DMS 273 treated with DMSO at 0.1 percent for 48 hours (cell line): ENCODE measurements around the gene NELFE.

Experiments used
- DNase-seq: peaks from one replicate; lab custom pipeline; 2025; lab: John Stamatoyannopoulos, UW

The NELFE gene

DNA sequence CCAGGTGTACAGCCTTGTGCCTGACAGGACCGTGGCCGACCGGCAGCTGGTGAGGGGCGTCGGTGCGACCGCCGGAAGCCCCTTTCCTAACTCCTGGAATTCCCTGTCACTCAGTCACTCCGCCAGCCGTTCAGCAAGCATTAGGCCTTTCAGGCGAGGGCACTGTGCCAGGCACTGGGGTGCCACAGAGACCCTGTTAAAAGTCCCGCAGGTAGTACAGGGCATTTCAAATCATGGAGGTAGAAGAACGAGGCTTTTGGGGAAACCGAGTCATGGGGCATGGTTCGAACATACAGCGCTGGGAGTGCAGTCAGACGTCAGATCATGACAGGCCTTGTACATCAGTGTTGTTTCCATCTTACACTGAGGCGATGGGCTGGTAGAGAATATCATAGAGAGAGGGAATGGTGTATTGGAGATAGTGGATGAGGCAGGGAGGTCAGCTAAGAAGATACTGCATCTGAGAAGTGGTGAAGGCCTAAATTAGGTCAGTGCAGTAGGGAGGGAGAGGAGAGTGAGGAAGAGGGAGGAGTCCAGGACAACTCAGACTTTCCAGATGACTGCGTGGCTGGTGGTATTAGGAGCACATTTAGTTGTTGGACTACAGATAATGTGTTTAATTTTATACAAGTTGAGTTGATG is 14.1 kb upstream of the NELFE start:
- no peak for DNase-seq

- peak; percentile 95 for DNase-seq
Measured at GRCh38 chr6:31971993-31972708, 13.4 kb upstream of the NELFE start, which contains the start of gene DXO. DXO (minus strand) TSS chr6:31972138; CDS start chr6:31971675, 463 bp downstream.

- DNase-seq, result no peak
Measured at GRCh38 chr6:31971279-31971992, 12.7 kb upstream of the NELFE start.

GRCh38 chr6:31970604-31971271 is 12.0 kb upstream of the NELFE start:
- DNase-seq, result no peak

DNA sequence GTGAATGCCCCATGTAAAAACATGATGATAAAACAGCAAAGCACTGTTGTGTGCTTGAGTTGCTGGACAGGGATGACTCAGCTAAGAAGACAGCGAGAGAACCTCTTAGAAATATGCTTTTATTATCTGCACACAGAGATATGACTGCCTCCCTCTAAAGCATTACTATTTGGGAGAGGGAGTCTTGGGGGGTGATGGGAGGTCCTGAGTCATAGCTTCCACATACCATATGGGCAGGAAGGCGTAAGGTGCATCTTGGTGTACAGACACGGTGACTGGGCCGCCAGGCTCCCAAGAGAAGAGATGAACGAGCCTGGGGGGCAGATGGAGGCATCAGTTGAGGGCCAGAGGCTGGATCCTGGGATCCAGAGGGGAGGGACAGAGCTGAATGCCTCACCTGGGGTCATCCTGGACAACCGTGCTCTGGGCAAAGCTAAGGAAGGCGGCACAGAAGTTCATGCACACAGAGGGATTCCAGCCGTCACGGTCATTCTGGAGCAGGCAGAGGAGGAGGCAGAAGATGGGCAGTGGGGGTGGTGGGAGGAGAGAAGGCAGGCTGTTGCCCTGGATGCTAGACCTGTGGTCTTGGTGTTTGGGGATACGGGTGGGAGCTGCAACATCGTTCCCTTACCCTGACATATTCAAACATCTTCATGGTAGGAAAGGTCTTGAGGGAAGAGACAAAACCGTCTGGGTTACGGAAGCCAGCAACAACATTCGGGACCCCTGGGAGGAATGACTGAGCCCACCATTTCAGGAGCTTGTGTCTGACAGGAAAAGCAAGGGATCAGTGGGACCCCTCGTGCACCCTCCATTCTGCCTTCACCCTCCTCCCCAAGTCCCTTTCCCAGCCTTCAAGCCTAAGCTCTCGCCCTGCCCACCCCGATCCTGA is 11.2 kb upstream of the NELFE start:
- no peak for DNase-seq

DNA sequence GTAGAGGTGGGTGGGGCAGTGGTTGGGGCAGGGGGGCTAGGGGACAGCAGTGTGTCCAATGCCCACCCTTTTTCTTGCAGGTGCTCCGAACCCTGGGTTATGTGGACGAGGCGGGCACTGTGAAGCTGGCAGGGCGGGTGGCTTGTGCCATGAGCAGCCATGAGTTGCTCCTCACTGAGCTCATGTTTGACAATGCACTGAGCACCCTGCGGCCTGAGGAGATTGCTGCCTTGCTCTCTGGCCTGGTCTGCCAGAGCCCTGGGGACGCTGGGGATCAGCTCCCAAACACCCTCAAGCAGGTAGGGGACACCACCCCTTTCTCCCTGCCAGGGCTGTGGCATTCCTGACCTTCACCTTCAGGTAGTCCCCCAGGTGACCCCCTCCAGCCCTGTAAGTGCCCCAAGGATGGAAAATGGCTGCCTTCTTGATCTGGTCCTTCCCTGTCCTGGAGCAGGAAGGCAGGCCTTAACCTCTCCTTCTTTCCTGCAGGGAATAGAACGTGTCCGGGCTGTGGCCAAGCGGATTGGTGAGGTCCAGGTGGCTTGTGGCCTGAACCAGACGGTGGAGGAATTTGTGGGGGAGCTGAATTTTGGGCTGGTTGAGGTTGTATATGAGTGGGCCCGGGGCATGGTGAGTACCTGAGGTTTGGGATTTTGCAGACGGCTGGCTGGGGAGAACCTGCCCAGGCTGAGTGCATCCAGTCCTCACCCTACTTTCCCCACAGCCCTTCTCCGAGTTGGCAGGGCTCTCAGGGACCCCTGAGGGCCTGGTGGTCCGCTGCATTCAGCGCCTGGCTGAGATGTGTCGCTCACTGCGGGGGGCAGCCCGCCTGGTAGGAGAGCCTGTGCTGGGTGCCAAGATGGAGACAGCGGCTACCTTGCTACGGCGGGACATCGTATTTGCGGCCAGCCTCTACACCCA is 10.3 kb upstream of the NELFE start:
- no peak for DNase-seq

GRCh38 chr6:31968326-31968725 is 9.6 kb upstream of the NELFE start:
- no peak for DNase-seq

- no peak for DNase-seq
Measured at GRCh38 chr6:31967926-31968320, 9.2 kb upstream of the NELFE start.

GRCh38 chr6:31966997-31967925 is 8.5 kb upstream of the NELFE start:
- DNase-seq, result no peak

- DNase-seq, result no peak
Measured at GRCh38 chr6:31966506-31966905, 7.7 kb upstream of the NELFE start.

DNA sequence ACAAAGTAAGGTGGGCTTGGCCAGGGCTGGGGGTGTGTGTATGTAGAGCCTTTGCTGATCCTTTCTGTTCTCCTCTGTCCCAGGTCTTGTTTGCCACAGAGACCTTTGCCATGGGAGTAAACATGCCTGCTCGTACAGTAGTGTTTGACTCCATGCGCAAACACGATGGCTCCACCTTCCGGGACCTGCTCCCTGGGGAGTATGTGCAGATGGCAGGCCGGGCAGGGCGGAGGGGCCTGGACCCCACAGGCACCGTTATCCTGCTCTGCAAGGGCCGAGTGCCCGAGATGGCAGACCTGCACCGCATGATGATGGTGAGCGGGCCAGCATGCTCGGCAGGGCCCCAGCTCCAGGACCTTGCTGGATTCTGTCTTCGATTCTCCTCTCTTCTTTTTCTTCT is 6.9 kb upstream of the NELFE start:
- DNase-seq, result no peak

- DNase-seq, result no peak
Measured at GRCh38 chr6:31963921-31964320, 5.2 kb upstream of the NELFE start.

- DNase-seq, result no peak
Measured at GRCh38 chr6:31961616-31962015, 2.8 kb upstream of the NELFE start.

DNA sequence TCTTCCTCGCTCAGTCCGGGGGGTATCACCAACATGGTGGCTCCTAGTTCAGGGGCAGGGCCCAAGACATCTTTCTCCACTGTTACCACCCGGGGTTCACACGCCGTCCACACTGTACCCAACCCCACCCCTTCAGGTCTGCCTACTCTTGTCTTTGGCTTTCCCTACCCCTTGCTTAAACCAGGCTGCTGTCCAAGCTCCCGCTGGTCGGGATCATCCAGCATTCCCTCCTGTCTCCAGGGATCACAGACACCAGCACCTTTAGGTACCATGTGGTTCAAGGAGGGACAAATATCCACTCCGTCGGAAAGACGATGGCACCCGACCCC is 395 bp downstream of the NELFE start:
- DNase-seq, result no peak

- DNase-seq, result no peak
Measured at GRCh38 chr6:31956796-31957195, 2.0 kb downstream of the NELFE start.

- DNase-seq, result no peak
Measured at GRCh38 chr6:31954511-31954910, 4.3 kb downstream of the NELFE start.

GRCh38 chr6:31952890-31953289 is 5.9 kb downstream of the NELFE start:
- no peak for DNase-seq

GRCh38 chr6:31952140-31952805 is 6.5 kb downstream of the NELFE start:
- DNase-seq, result no peak
